Activated naive CD4-positive, alpha-beta T cell treated with anti-CD3 and anti-CD28 coated beads, Interleukin-2, amount 50 U/mL, for 72 hours (primary cell): ENCODE measurements around the gene FDPS. TPM values are rescaled to one million over a fixed set of nuclear protein-coding genes. Genes with fewer than 3 reads are reported as not detected.
"Not testable (repeated sequence)": the region's sequence is repeated elsewhere in the genome, so short reads cannot be mapped to it uniquely, and the experiment has no call there.

Experiments
- ATAC-seq, 2 donors: fragments of 150-1000 bp; cut with Tn5 transposase; 2 replicates each; pipeline ENCODE4 v1.10.0; 2021; ENCODE audit warnings: mild to moderate bottlenecking in 2 of 2, moderate library complexity in 2 of 2
- DNase-seq, 2 donors: peaks; one replicate each; pipeline ENCODE4 v3.0.0; 2021 to 2022; ENCODE audit warnings: low spot score in 2 of 2
- H3K27ac Mint-ChIP-seq, 2 donors: one replicate each; pipeline ENCODE4 v1.8.0; 2022; ENCODE audit warnings: mild to moderate bottlenecking in 2 of 2, mixed read lengths in 2 of 2
- H3K36me3 Mint-ChIP-seq, 2 donors: one replicate each; pipeline ENCODE4 v1.8.0; 2022; ENCODE audit warnings: mixed read lengths in 2 of 2
- H3K9me3 Mint-ChIP-seq, 2 donors: one replicate each; pipeline ENCODE4 v1.8.0; 2022; ENCODE audit warnings: mixed read lengths in 2 of 2
- total RNA-seq, 2 donors: library from RNA; stranded (reverse); gene quantifications; one replicate each; pipeline ENCODE4 v1.2.3, GENCODE V29; 2022

FDPS gene
- total RNA-seq, 2 donors from 2014 or later = 349 to 372 TPM

- ATAC-seq = peak; percentile 52 to 54
- peak; percentile 89 to 98 for DNase-seq
- H3K27ac Mint-ChIP-seq = peak overlapping the region in 1 of 2 donors; percentile 75
- peaks cover 0 to 4% of the 10 kb centered on the region in 2 donors for H3K36me3 Mint-ChIP-seq
- H3K9me3 Mint-ChIP-seq = no peaks in the 10 kb centered on the region
Measured at GRCh38 chr1:155322953-155323728, 14.5 kb downstream of the FDPS start.

- peaks cover 0 to 3% of the 10 kb centered on the region in 2 donors for H3K36me3 Mint-ChIP-seq
- H3K27ac Mint-ChIP-seq = peak overlapping the region in 1 of 2 donors; percentile 75
- ATAC-seq (peak; percentile 67 to 68), DNase-seq (peak; percentile 85 to 89)
- no peaks in the 10 kb centered on the region for H3K9me3 Mint-ChIP-seq
Measured at GRCh38 chr1:155323729-155324036, 15.0 kb downstream of the FDPS start.

- H3K27ac Mint-ChIP-seq = peak overlapping the region; percentile 70 to 75
- peak; percentile 81 to 84 for ATAC-seq
- H3K36me3 Mint-ChIP-seq = no peaks in the 10 kb centered on the region
Measured at GRCh38 chr1:155324037-155324716, 15.5 kb downstream of the FDPS start.

GRCh38 chr1:155324717-155325602, 16.3 kb downstream of the FDPS start:
- Mint-ChIP-seq H3K36me3 (no peaks in the 10 kb centered on the region), H3K27ac (peak overlapping the region; percentile 68 to 75), H3K9me3 (no peaks in the 10 kb centered on the region)
- ATAC-seq = no peak
- DNase-seq = peak; percentile 29 to 66

More at GRCh38 chr1:155324037-155324716, 15.5 kb downstream of the FDPS start:
- H3K9me3 Mint-ChIP-seq = no peaks in the 10 kb centered on the region
- DNase-seq = peak; percentile 92 to 95

GRCh38 chr1:155325603-155325893, 16.9 kb downstream of the FDPS start:
- Mint-ChIP-seq H3K36me3 (peaks cover 0 to 2% of the 10 kb centered on the region in 2 donors), H3K9me3 (no peaks in the 10 kb centered on the region), H3K27ac (no peak overlapping the region)
- ATAC-seq = no peak
- DNase-seq = peak in 1 of 2 donors; percentile 55

GRCh38 chr1:155326020-155326526, 17.4 kb downstream of the FDPS start:
- no peak for ATAC-seq
- H3K36me3 Mint-ChIP-seq = peaks cover 0 to 7% of the 10 kb centered on the region in 2 donors
- no peaks in the 10 kb centered on the region for H3K9me3 Mint-ChIP-seq
- H3K27ac Mint-ChIP-seq = peak overlapping the region; percentile 22 to 23
- peak in 1 of 2 donors; percentile 51 for DNase-seq

GRCh38 chr1:155326631-155327037, 18.0 kb downstream of the FDPS start:
- DNase-seq (peak in 1 of 2 donors; percentile 54), ATAC-seq (no peak)
- peak overlapping the region; percentile 23 to 29 for H3K27ac Mint-ChIP-seq
- H3K9me3 Mint-ChIP-seq = no peaks in the 10 kb centered on the region
- H3K36me3 Mint-ChIP-seq = peaks cover 0 to 8% of the 10 kb centered on the region in 2 donors

- peaks cover 0 to 8% of the 10 kb centered on the region in 2 donors for H3K36me3 Mint-ChIP-seq
- DNase-seq (peak in 1 of 2 donors; percentile 50), ATAC-seq (no peak)
- no peaks in the 10 kb centered on the region for H3K9me3 Mint-ChIP-seq
- H3K27ac Mint-ChIP-seq = no peak overlapping the region
Measured at GRCh38 chr1:155327981-155328380, 19.3 kb downstream of the FDPS start.

GRCh38 chr1:155328856-155329255, 20.2 kb downstream of the FDPS start:
- DNase-seq, ATAC-seq, H3K9me3 Mint-ChIP-seq: not testable (repeated sequence)
- H3K27ac Mint-ChIP-seq = peak overlapping the region in 1 of 2 donors; percentile 77
- H3K36me3 Mint-ChIP-seq = peaks cover 0 to 14% of the 10 kb centered on the region in 2 donors

GRCh38 chr1:155329980-155330598, 21.4 kb downstream of the FDPS start:
- peak overlapping the region in 1 of 2 donors; percentile 47 for H3K27ac Mint-ChIP-seq
- H3K9me3 Mint-ChIP-seq = no peaks in the 10 kb centered on the region
- ATAC-seq = no peak
- H3K36me3 Mint-ChIP-seq = peaks cover 0 to 14% of the 10 kb centered on the region in 2 donors
- DNase-seq = no peak

- no peak for DNase-seq
- no peak for ATAC-seq
- Mint-ChIP-seq H3K36me3 (peaks cover 8 to 14% of the 10 kb centered on the region in 2 donors), H3K9me3 (no peaks in the 10 kb centered on the region), H3K27ac (no peak overlapping the region)
Measured at GRCh38 chr1:155334962-155335361, 26.3 kb downstream of the FDPS start.

- no peak for ATAC-seq
- DNase-seq = no peak
- Mint-ChIP-seq H3K9me3 (no peaks in the 10 kb centered on the region), H3K27ac (peak overlapping the region in 1 of 2 donors; percentile 53), H3K36me3 (peaks cover 0 to 8% of the 10 kb centered on the region in 2 donors)
Measured at GRCh38 chr1:155339515-155340097, 30.9 kb downstream of the FDPS start.

- DNase-seq (no peak), ATAC-seq (no peak)
- H3K36me3 Mint-ChIP-seq = peaks cover 0 to 8% of the 10 kb centered on the region in 2 donors
- no peaks in the 10 kb centered on the region for H3K9me3 Mint-ChIP-seq
- peak overlapping the region; percentile 35 to 81 for H3K27ac Mint-ChIP-seq
Measured at GRCh38 chr1:155342842-155343241, 34.2 kb downstream of the FDPS start.

GRCh38 chr1:155352631-155353030, 44.0 kb downstream of the FDPS start:
- ATAC-seq = no peak
- Mint-ChIP-seq H3K27ac (peak overlapping the region in 1 of 2 donors; percentile 48), H3K36me3 (peaks cover 0 to 5% of the 10 kb centered on the region in 2 donors), H3K9me3 (no peaks in the 10 kb centered on the region)
- no peak for DNase-seq

GRCh38 chr1:155360051-155360450, 51.4 kb downstream of the FDPS start:
- ATAC-seq (no peak), DNase-seq (no peak)
- Mint-ChIP-seq H3K27ac (peak overlapping the region in 1 of 2 donors; percentile 37), H3K9me3 (no peaks in the 10 kb centered on the region), H3K36me3 (no peaks in the 10 kb centered on the region)
